GM18909 (cell line): ENCODE data around the gene MCM5.
"Not testable (repeated sequence)": the region's sequence is repeated elsewhere in the genome, so short reads cannot be mapped to it uniquely, and the experiment has no call there.

Source experiments
- ATAC-seq: cut with Tn5 transposase; IDR thresholded peaks from one replicate; pipeline ENCODE4 v1.9.1; 2021; ENCODE audit warnings: mild to moderate bottlenecking; ENCODE audit not compliant: unreplicated experiment, poor library complexity

MCM5 gene

GRCh38 chr22:35464399-35464798, 64.5 kb downstream of the MCM5 start:
- no peak for ATAC-seq

- ATAC-seq: no peak
These were observed 65.3 kb downstream of the MCM5 start for GRCh38 chr22:35465109-35465701.

DNA sequence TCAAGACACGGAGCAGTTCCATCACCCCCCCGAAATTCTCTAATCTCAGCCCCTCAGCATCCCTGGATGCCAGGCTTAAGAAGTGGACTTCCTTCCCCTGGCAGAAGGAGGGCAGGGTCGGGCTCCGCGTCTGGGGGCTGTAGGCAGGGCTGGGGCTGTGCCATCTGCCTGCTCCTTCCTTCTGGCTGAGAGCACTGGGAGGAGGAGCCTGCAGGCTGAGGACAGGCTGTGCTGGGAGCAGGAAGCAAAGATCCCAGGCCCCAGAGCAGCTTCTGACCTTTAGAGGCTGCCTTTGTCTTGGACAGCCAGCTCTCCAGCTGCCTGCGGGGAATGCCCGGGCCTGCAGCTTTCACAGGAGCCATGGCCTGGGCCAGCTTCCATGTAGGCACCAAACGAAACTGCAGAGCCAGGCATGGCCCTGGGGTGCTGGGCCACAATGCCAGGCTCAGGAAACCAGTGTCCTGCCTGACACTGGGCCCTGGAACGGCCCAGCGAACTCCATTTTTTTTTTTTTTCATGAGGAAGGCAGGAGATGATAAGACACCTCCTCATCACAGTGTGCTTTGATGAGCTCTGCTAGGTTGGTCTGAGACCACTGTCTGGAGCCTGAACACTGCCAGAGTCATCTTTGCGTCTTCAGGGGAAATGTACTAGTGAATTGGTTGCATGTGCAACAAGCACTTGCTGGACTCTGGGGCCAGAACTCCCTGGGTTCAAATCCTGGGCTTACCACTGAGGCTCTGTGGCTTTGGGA, 67.9 kb downstream of the MCM5 start:
- no peak for ATAC-seq

DNA sequence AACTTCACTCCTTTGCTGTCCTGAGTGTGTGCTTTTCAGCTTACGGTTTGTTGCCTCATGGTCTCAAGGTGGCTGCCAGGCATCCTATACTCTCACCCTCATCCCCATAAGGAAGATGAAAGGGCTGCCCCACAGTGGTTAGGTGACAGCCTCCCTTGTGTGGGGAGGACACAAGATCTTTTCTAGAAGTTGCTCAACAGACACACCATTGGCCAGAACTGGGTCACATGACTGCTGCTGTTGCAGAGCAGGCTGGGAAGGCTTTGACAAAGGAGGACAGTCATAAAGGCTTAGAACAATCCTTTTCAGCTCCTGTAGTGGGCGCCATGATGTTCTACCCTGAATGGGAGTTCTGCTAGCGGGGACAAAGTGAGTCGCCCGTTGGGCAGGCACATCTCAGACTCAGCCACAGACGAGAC, 71.0 kb downstream of the MCM5 start:
- no peak for ATAC-seq

DNA sequence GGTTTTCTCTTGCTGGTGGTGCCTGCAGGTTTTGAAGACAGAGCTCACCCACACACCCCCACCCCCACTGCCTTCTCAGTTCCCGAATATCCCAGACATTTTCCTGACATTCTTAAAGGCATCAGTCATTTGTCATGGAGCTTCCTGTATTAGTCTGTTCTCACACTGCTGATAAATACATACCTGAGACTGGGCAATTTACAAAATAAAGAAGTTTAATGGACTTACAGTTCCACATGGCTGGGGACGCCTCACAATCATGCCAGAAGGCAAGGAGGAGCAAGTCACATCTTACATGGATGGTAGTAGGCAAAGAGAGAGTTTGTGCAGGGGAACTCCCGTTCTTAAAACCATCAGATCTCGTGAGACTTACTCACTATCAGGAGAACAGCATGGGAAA, 71.6 kb downstream of the MCM5 start:
- ATAC-seq: not testable (repeated sequence)

GRCh38 chr22:35472488-35472887, 72.5 kb downstream of the MCM5 start:
- no peak for ATAC-seq

DNA sequence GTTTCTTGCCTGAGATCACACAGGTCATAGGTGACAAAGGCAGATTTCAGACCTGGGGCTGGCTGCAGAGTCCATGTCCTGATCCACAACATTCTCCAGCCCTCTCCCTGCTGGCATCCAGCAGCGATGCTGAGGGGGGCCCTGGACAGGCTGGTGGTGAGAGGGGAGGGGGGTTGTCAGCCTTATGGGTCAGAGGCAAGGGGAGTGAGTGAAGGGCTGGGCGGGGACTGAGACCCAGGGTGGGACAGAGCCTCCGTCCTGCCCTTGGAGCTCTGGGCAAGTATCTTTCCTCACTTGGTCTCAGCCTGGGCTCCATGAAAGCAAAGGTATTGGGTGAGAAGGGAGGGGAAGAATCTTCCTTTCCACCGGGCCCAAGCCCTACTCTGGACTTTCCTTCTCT, 74.0 kb downstream of the MCM5 start:
- ATAC-seq: no peak
